ENCODE results near the gene AHDC1. TPM values are rescaled to one million over a fixed set of nuclear protein-coding genes. Genes with fewer than 3 reads are reported as not detected.
A peak's percentile ranks its signal among the peaks of the same experiment; 100 is the strongest.

AHDC1 gene
- total and polyA plus RNA-seq, 2 of the 13 experiments (the other 11 are each of a cell fraction or from before 2014, with no cell fraction given), result 1.0 to 2.7 TPM

- TF ChIP-seq THRA (CRISPR knock-in tag; IDR thresholded peaks at IDR 0.05; ENCODE audit: borderline replicate concordance) (peak; percentile 41; the same call in 1 of the 2 replicates), ZSCAN20 (CRISPR knock-in tag; IDR thresholded peaks at IDR 0.05; ENCODE audit: borderline replicate concordance) (0 out of 2 replicates have a peak, but pooled peaks have one; percentile 32), MED1 (CRISPR knock-in tag; IDR thresholded peaks at IDR 0.05) (peak; percentile 55; the same call in 1 of the 2 replicates), ETV5 (CRISPR knock-in tag; IDR thresholded peaks at IDR 0.05; ENCODE audit: borderline replicate concordance) (peak; percentile 35; the same call in 1 of the 2 replicates), ZMAT3 (CRISPR knock-in tag; conservative IDR thresholded peaks at IDR 0.05) (no peak), HMG20A (CRISPR knock-in tag; IDR thresholded peaks at IDR 0.05; ENCODE audit: borderline replicate concordance) (0 out of 2 replicates have a peak, but pooled peaks have one; percentile 43), TARDBP (CRISPR knock-in tag; IDR thresholded peaks at IDR 0.05) (peak; percentile 57; the same call in 1 of the 2 replicates), KAT8 (CRISPR knock-in tag; IDR thresholded peaks at IDR 0.05) (0 out of 2 replicates have a peak, but pooled peaks have one; percentile 35), MXD3 (CRISPR knock-in tag; IDR thresholded peaks at IDR 0.05) (0 out of 2 replicates have a peak, but pooled peaks have one; percentile 30), SOX13 (IDR thresholded peaks at IDR 0.05) (no peak), SOX13 (CRISPR knock-in tag; conservative IDR thresholded peaks at IDR 0.05 in 1 of 2, IDR thresholded peaks at IDR 0.05 in 1 of 2) (peak in 1 of 2 experiments; percentile 45; a peak in 1 of 4 replicates), ZNF292 (CRISPR knock-in tag; IDR thresholded peaks at IDR 0.05; ENCODE audit: borderline replicate concordance, low read depth) (peak; percentile 57; the same call in 1 of the 2 replicates), ZNF543 (CRISPR knock-in tag; IDR thresholded peaks at IDR 0.05) (0 out of 2 replicates have a peak, but pooled peaks have one; percentile 41), ZNF691 (CRISPR knock-in tag; IDR thresholded peaks at IDR 0.05; ENCODE audit: borderline replicate concordance, low read depth) (0 out of 2 replicates have a peak, but pooled peaks have one; percentile 32), NCOA2 (CRISPR knock-in tag; IDR thresholded peaks at IDR 0.05) (peak; percentile 38; the same call in 1 of the 2 replicates), CENPX (CRISPR knock-in tag; IDR thresholded peaks at IDR 0.05) (no peak), ZBTB38 (CRISPR knock-in tag; IDR thresholded peaks at IDR 0.05) (peak; percentile 42; the same call in 1 of the 2 replicates), ZNF644 (CRISPR knock-in tag; IDR thresholded peaks at IDR 0.05; ENCODE audit: low read depth) (0 out of 2 replicates have a peak, but pooled peaks have one; percentile 66), KDM3A (CRISPR knock-in tag; IDR thresholded peaks at IDR 0.05; ENCODE audit: low read depth) (peak; percentile 60; the same call in 1 of the 2 replicates), ZFY (CRISPR knock-in tag; IDR thresholded peaks at IDR 0.05) (peak; percentile 32; the same call in 1 of the 2 replicates), NFE2 (CRISPR knock-in tag; IDR thresholded peaks at IDR 0.05) (no peak), ZFX (CRISPR knock-in tag; IDR thresholded peaks at IDR 0.05; ENCODE audit: low read depth) (peak; percentile 82), MATR3 (CRISPR knock-in tag; IDR thresholded peaks at IDR 0.05) (no peak), SP1 (IDR thresholded peaks at IDR 0.05) (no peak), SP1 (CRISPR knock-in tag; IDR thresholded peaks at IDR 0.05) (0 out of 2 replicates have a peak, but pooled peaks have one; percentile 16), HNF4A (CRISPR knock-in tag; IDR thresholded peaks at IDR 0.05) (peak; percentile 93), ZNF329 (CRISPR knock-in tag; IDR thresholded peaks at IDR 0.05; ENCODE audit: low read depth) (no peak), ZNF788 (CRISPR knock-in tag; IDR thresholded peaks at IDR 0.05; ENCODE audit: borderline replicate concordance) (peak; percentile 59; the same call in 1 of the 2 replicates), NR2F1 (CRISPR knock-in tag; IDR thresholded peaks at IDR 0.05) (0 out of 4 replicates have a peak, but pooled peaks of 1 of the 2 experiments have one; percentile 34), MXD4 (CRISPR knock-in tag; IDR thresholded peaks at IDR 0.05) (peak; percentile 59; the same call in 1 of the 2 replicates), KLF13 (CRISPR knock-in tag; IDR thresholded peaks at IDR 0.05) (no peak)
These were observed 83.3 kb downstream of the AHDC1 start (continued) for GRCh38 chr1:27520651-27521050.

Measured in HepG2 (cell line).